HepG2 (cell line): ENCODE results near the gene MSMB. TPM values are rescaled to one million over a fixed set of nuclear protein-coding genes. Genes with fewer than 3 reads are reported as not detected.

ENCODE experiments used
- E2F5 ChIP-seq: sonication (generic); formaldehyde crosslinking; conservative IDR thresholded peaks from 2 replicates; pipeline ENCODE4 v1.4.0; 2020; ENCODE audit warnings: missing genetic modification reagents
- ETV6 ChIP-seq: sonication (generic); formaldehyde crosslinking; conservative IDR thresholded peaks from 2 replicates; pipeline ENCODE4 v1.4.0; 2020; ENCODE audit warnings: missing genetic modification reagents
- FOXO1 ChIP-seq: sonication (generic); formaldehyde crosslinking; IDR thresholded peaks from 2 replicates; pipeline ENCODE4 v1.4.0; 2020; ENCODE audit warnings: missing genetic modification reagents
- GMEB2 ChIP-seq: IDR thresholded peaks from 2 replicates; pipeline ENCODE4 v1.6.1; 2016; ENCODE audit warnings: missing biosample characterization, missing genetic modification reagents, low read depth
- HDAC2 ChIP-seq: sonication (generic); formaldehyde crosslinking; IDR thresholded peaks from 2 replicates; pipeline ENCODE4 v1.4.0; 2020; ENCODE audit warnings: missing genetic modification reagents
- KLF13 ChIP-seq: sonication (generic); formaldehyde crosslinking; IDR thresholded peaks from 2 replicates; pipeline ENCODE4 v1.4.0; 2020; ENCODE audit warnings: mild to moderate bottlenecking, missing genetic modification reagents
- SMAD1 ChIP-seq: sonication (generic); formaldehyde crosslinking; IDR thresholded peaks from 2 replicates; pipeline ENCODE4 v1.4.0; 2020; ENCODE audit warnings: missing genetic modification reagents, low read depth, mild to moderate bottlenecking, borderline replicate concordance
- TBX2 ChIP-seq: sonication (generic); formaldehyde crosslinking; IDR thresholded peaks from 2 replicates; pipeline ENCODE4 v1.5.0; 2020; ENCODE audit warnings: missing genetic modification reagents, mild to moderate bottlenecking, borderline replicate concordance
- ZBTB10 ChIP-seq: sonication (generic); formaldehyde crosslinking; IDR thresholded peaks from 2 replicates; pipeline ENCODE4 v1.4.0; 2020; ENCODE audit warnings: missing genetic modification reagents, borderline replicate concordance
- ZBTB42 ChIP-seq: sonication (generic); formaldehyde crosslinking; IDR thresholded peaks from 2 replicates; pipeline ENCODE4 v1.5.0; 2020; ENCODE audit warnings: mild to moderate bottlenecking, missing genetic modification reagents
- ZC3H4 ChIP-seq: sonication (generic); formaldehyde crosslinking; IDR thresholded peaks from 2 replicates; pipeline ENCODE4 v1.4.0; 2020; ENCODE audit warnings: missing genetic modification reagents, borderline replicate concordance
- ZFP91 ChIP-seq: sonication (generic); formaldehyde crosslinking; IDR thresholded peaks from 2 replicates; pipeline ENCODE4 v1.9.0; 2022; ENCODE audit warnings: missing genetic modification reagents, mild to moderate bottlenecking, borderline replicate concordance
- ZNF280B ChIP-seq: sonication (generic); formaldehyde crosslinking; IDR thresholded peaks from 2 replicates; pipeline ENCODE4 v1.5.0; 2020; ENCODE audit warnings: missing genetic modification reagents, mild to moderate bottlenecking, borderline replicate concordance
- ZNF280D ChIP-seq: sonication (generic); formaldehyde crosslinking; IDR thresholded peaks from 2 replicates; pipeline ENCODE4 v1.5.1; 2020; ENCODE audit warnings: mild to moderate bottlenecking, missing genetic modification reagents
- ZNF33A ChIP-seq: sonication (generic); formaldehyde crosslinking; IDR thresholded peaks from 2 replicates; pipeline ENCODE4 v1.5.1; 2020; ENCODE audit warnings: missing genetic modification reagents, mild to moderate bottlenecking, moderate library complexity, borderline replicate concordance
- ZNF616 ChIP-seq: sonication (generic); formaldehyde crosslinking; IDR thresholded peaks from 2 replicates; pipeline ENCODE4 v1.5.0; 2020; ENCODE audit warnings: low read depth, mild to moderate bottlenecking, missing genetic modification reagents
- ZNF782 ChIP-seq: sonication (generic); formaldehyde crosslinking; IDR thresholded peaks from 2 replicates; pipeline ENCODE4 v1.4.0; 2020; ENCODE audit warnings: missing genetic modification reagents, mild to moderate bottlenecking, borderline replicate concordance
- polyA plus RNA-seq, 8 experiments: library from polyadenylated mRNA; depleted of rRNA in 3 of 8; stranded (reverse) in 7 of 8; unstranded in 1 of 8; fragments of >200 nt; fragmentation: Illumina TruSeq in 4 of 8; extraction: Trizol in 4 of 8; gene quantifications; 2 replicates each; pipeline versions ENCODE4 v1.2.1 to v1.2.3, GENCODE V29; 2011 to 2016; ENCODE audit warnings: low read depth in 4 of 8, missing spikeins in 1 of 8, mixed read lengths in 1 of 8; ENCODE audit not compliant: insufficient read depth in 1 of 8
- total RNA-seq, 5 experiments: library from RNA; depleted of rRNA; stranded (reverse); fragments of >200 nt; fragmentation: Illumina TruSeq; extraction: Trizol; gene quantifications; 2 replicates each; pipeline ENCODE4 v1.2.3, GENCODE V29; 2016; ENCODE audit warnings: low read depth in 1 of 5

Gene MSMB
- total and polyA plus RNA-seq, 2 of the 13 experiments (the other 11 are each of a cell fraction or from before 2014, with no cell fraction given): 0.84 TPM; not detected in 1

GRCh38 chr10:46052791-46053375, 6.8 kb upstream of the MSMB start (continued):
- TF ChIP-seq ETV6 (no peak), ZNF616 (no peak), GMEB2 (CRISPR knock-in tag) (no peak), ZC3H4 (CRISPR knock-in tag) (no peak), HDAC2 (no peak), ZNF280D (no peak), TBX2 (no peak), E2F5 (CRISPR knock-in tag) (no peak), ZFP91 (CRISPR knock-in tag) (peak; percentile 44; the same call in 1 of the 2 replicates), ZBTB42 (CRISPR knock-in tag) (0 out of 2 replicates have a peak, but pooled peaks have one; percentile 35), KLF13 (CRISPR knock-in tag) (no peak), ZNF280B (no peak), ZNF33A (no peak), ZBTB10 (no peak), ZNF782 (no peak), SMAD1 (CRISPR knock-in tag) (no peak), FOXO1 (CRISPR knock-in tag) (no peak)
